CD4-positive, alpha-beta T cell treated with Interleukin-15 for 1 hour (primary cell): ENCODE data around the gene SESN1.
A peak's percentile ranks its signal among the peaks of the same experiment; 100 is the strongest.

Source experiments
- DNase-seq: peaks from one replicate; pipeline ENCODE4 v3.0.0-alpha.2; 2020

SESN1 gene

GRCh38 chr6:108953681-108954080 lies 141.0 kb downstream of the SESN1 start:
- no peak for DNase-seq

DNA sequence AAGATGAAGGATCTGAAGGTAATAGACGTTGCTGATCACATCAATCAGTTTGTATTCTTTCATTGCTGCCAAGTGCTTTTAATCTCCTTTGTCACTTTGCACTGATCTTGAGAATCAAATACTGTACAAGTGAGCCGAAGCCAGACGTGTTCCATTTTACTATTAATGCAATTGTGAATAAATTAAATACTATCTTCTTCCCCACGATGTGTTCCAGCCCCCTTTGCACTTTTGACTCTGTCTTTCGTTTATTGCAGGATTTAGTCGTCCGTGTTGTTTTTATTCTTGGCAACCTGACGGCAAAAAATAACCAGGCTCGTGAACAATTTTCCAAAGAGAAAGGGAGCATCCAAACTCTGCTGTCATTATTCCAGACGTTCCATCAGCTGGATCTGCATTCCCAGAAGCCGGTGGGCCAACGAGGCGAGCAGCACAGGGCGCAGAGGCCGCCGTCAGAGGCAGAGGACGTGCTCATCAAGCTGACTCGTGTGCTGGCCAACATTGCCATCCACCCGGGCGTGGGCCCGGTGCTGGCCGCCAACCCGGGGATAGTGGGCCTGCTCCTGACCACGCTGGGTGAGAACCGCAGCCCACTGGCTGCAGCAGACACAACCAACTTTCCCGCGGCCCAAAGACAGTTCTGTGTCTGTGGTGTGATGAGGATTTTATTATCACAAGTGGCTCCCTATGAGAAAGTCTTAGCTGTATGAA lies 141.7 kb downstream of the SESN1 start:
- DNase-seq, result no peak

- DNase-seq, result no peak
Observed at GRCh38 chr6:108951351-108951953, 143.2 kb downstream of the SESN1 start.

DNA sequence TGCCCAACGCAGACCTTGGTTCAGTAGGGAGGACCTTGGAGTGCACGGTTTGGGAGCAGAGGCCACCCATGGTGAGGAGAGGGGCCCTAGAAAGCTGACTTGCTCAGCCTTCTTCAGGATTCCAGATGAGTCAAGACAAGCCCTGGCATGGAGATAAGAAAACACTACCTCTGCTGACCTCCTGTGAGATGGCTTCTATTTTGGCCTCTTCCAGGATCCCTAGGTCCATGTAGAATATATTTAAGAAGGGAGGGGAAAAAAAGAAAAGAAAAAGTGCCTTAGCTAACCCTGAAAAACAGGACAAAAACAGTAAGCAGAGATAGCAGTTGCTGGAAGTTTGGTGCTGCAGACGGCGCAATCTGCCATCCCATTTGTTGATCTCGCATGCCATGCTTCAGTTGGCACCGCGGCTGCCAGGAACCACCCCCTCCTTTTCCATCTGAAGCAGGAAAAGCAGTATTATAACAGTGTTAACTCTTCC lies 146.4 kb downstream of the SESN1 start:
- DNase-seq, result no peak

DNA sequence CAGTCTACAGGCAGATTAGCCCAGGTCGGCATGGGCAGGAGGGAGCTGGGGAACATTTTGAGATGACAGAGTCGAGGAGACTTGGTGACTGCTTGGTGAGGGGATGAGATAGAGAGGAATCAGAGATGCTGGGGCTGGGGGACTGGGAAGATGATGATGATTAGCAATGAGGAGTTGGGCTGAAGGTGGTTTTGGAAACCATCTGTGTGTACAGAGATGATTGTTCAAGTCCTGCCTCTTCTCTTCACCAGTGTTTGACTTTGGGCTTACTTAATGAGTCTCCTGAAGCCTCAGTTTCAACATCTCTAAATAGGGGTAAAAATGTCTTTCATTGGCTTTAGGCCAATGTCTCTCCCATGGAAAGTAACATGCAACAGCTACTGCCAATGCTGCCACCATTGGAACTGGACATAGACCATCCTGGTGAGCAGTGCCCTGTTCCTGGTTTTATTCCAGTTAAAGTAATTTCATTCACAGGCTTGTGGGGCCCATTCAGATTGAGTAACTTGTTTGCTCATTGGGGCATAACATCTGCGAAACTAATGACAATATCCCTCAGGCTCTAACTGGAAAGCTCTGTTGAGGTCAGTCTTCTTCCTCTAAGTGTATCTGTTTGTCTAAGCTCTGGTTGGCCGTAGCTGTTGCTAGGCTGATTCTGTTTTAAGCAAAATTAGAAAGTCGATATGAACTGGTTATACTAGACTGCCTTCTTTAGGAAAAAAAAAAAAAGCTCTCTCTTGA lies 147.4 kb downstream of the SESN1 start:
- DNase-seq, result no peak

DNA sequence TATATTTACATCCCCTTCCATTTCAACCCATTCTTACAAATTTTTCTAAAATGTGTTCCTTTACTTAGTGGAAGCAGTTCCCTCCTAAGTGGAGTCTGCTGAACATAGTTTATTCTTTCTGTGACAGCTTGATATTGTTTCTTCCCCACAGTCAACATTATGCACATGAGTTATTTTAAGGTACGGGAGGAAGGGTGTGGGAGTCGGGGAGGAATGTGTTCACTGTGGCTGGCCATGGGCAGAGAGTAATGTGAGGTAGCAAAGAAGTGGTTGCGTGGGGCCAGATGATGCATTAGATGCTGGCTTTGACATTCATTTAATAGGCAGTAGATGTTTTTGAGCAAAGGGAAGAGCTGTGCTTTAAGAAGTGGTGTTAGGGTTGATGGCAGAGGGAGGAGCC lies 148.0 kb downstream of the SESN1 start:
- DNase-seq, result no peak

GRCh38 chr6:108945681-108946159 lies 148.9 kb downstream of the SESN1 start:
- DNase-seq, result no peak

DNA sequence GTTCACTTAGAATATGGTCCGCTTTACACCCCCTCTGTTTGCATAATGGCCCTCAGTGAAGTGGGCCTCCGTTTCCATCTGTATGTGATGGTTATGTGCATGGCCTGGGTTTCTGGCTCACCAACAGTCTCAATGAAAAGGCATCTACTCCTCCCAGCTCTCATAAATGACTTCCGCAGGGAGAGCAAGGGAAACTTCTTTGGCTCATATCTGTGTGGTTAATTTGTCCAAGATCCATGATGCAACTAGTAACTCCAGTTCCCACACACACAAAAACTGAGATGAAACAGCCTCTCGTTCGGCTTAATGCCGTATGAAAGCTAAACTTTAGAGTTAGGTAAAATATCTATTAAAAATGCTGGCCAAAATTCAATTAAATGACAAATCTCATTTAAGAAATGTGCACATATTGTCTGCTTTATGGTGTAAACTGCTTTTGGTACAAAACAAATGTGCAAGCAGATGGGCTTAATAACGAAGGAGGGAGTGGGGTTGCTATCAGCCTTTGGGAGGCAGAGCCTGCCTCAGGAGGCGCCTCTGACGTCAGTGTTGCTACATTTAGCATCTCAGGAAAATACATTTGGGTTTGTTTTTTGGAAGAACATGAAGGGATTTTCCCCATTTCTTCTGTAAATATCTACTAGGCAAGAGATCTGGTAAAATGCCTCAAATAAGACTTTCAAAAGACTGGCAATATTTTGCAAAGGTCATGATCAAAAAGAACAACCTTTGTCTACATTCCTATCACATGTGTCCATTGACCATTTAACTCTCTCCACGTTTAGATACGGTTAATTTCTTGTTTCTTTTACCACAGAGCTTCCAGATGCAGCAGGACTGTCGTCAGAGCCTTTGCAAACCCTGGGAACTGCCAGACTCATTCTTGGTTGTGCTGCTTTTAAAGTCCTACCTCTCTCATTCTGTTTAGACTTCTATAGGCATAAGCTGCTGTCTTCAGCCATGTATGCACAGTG lies 149.7 kb downstream of the SESN1 start:
- DNase-seq, result no peak

GRCh38 chr6:108944071-108944470 lies 150.6 kb downstream of the SESN1 start:
- DNase-seq, result no peak

- DNase-seq, result peak; percentile 73
Observed at GRCh38 chr6:108942556-108943492, 151.8 kb downstream of the SESN1 start.

- DNase-seq, result no peak
Observed at GRCh38 chr6:108941859-108942258, 152.8 kb downstream of the SESN1 start.

DNA sequence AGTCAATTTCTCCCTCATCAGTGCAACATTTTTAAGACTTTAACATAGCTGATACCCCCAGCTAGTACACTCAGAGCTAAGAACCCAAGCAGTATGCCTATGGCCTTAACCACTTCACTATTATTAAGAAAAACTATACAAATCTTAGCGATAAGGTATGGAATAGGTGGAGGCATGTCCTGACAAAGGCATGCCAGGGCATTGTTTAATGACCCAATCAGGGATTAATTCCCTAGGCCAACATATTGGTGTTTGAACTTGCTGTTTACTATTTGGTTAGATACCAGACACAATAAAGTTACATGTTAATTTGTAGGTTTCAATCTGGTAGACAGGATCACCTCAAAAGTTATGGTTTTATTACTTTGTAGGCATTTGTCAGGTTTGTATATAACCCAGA lies 153.4 kb downstream of the SESN1 start:
- DNase-seq, result no peak

DNA sequence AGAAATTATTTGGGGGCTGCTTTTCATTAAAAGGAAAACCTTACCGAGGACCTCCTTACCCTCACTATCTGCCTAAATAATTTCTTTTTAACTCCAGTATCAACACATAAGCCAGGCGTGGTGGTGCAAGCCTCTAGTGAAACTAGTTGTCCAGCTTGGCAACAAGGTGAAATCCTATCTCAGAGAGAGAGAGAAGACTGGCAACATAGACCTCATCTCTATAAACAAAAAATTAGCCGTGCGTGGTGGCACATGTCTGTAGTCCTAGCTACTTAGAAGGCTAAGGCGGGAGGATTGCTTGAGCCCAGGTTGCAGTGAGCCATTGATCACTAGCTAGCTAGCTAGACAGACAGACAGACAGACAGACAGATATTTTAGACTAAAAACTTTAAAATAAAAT lies 153.9 kb downstream of the SESN1 start:
- DNase-seq, result no peak

DNA sequence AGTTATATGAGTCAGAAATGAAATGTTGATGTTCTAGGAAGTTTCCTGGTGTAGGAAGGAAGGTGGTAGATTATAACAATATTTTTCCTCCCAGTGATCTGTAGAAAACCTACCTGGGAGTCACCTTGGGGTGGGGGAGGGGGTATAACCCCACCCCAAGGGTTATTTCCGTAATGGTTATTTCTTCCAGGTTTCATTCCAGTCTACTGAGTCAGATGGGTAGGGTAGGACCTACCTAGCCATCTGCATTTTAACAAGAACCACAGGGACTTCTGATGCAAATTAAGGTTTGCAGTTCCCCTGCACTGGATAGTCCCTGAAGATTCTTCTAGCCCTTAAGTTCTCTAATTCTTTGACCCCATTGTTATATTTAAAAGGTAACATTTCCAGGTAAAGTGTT lies 157.5 kb downstream of the SESN1 start:
- no peak for DNase-seq
